GM20000 (cell line): ENCODE data around the gene SUN1.

ENCODE experiments used
- DNase-seq: peaks from one replicate; pipeline ENCODE4 v3.0.0; 2012; ENCODE audit warnings: low spot score
- CTCF ChIP-seq: IDR thresholded peaks from 2 replicates; pipeline ENCODE4 v1.5.1; 2012; ENCODE audit warnings: mild to moderate bottlenecking, control low read depth; ENCODE audit errors: extremely low read depth, missing control alignments

Gene SUN1

GRCh38 chr7:897771-898376 is 65.6 kb downstream of the SUN1 start:
- TF ChIP-seq CTCF: no peak
- DNase-seq: no peak

GRCh38 chr7:898460-898854 is 66.2 kb downstream of the SUN1 start:
- DNase-seq: no peak
- no peak for TF ChIP-seq CTCF

- no peak for TF ChIP-seq CTCF
Observed at GRCh38 chr7:898855-899681, 66.8 kb downstream of the SUN1 start.

GRCh38 chr7:899806-900205 is 67.5 kb downstream of the SUN1 start:
- TF ChIP-seq CTCF: no peak
- DNase-seq: no peak

More at GRCh38 chr7:898855-899681, 66.8 kb downstream of the SUN1 start:
- DNase-seq: no peak

- no peak for DNase-seq
- TF ChIP-seq CTCF: no peak
Observed at GRCh38 chr7:900331-901040, 68.2 kb downstream of the SUN1 start.

- TF ChIP-seq CTCF: no peak
- no peak for DNase-seq
Observed at GRCh38 chr7:901041-901387, 68.7 kb downstream of the SUN1 start.
